ENCODE data around the gene SMIM44. TPM values are rescaled to one million over a fixed set of nuclear protein-coding genes. Genes with fewer than 3 reads are reported as not detected.

SMIM44 gene
- total RNA-seq, 2 experiments from 2014 or later = not detected

GRCh38 chr19:3501780-3502179, 18.5 kb upstream of the SMIM44 start:
- H3K4me1 Mint-ChIP-seq = peaks cover 34% of the 10 kb centered on the region
- DNase-seq = no peak
- peaks cover 4% of the 10 kb centered on the region for H3K27me3 Mint-ChIP-seq
- no peak overlapping the region for H3K27ac Mint-ChIP-seq
- CTCF ChIA-PET = interaction anchor here (0.7 to 3.3 kb wide), 4 partner anchors 11 to 217 kb away, joined by 3 to 28 read pairs (median 4); no protein-coding TSS in a partner anchor
- no peak for ATAC-seq
- H3K36me3 Mint-ChIP-seq = peaks cover 6% of the 10 kb centered on the region
- no peak overlapping the region for H3K4me3 Mint-ChIP-seq
- no peaks in the 10 kb centered on the region for H3K9me3 Mint-ChIP-seq (ENCODE audit: low read depth)

GRCh38 chr19:3500429-3501101, 17.3 kb upstream of the SMIM44 start, which contains the start of gene DOHH:
TSS of gene DOHH (minus strand) at chr19:3500674. CDS start at chr19:3496814, 3,860 bp downstream.
- H3K4me1 Mint-ChIP-seq = peaks cover 29% of the 10 kb centered on the region
- peaks cover 14% of the 10 kb centered on the region for H3K36me3 Mint-ChIP-seq
- H3K27me3 Mint-ChIP-seq = peaks cover 4% of the 10 kb centered on the region
- peak; percentile 98 for DNase-seq
- H3K9me3 Mint-ChIP-seq (ENCODE audit: low read depth) = no peaks in the 10 kb centered on the region
- peak within 1 kb of the TSS; percentile 96 for H3K27ac Mint-ChIP-seq
- H3K4me3 Mint-ChIP-seq = peak within 1 kb of the TSS; percentile 89
- peak; percentile 86 for ATAC-seq
- CTCF ChIA-PET = interaction anchor here (0.5 to 3.3 kb wide), 10 partner anchors 9 to 549 kb away, joined by 3 to 28 read pairs (median 4); no protein-coding TSS in a partner anchor

- peak overlapping the region; percentile 89 for H3K4me3 Mint-ChIP-seq
- H3K27me3 Mint-ChIP-seq = peaks cover 4% of the 10 kb centered on the region
- DNase-seq = no peak
- H3K9me3 Mint-ChIP-seq (ENCODE audit: low read depth) = no peaks in the 10 kb centered on the region
- peaks cover 18% of the 10 kb centered on the region for H3K36me3 Mint-ChIP-seq
- H3K4me1 Mint-ChIP-seq = peaks cover 27% of the 10 kb centered on the region
- ATAC-seq = peak; percentile 10
- H3K27ac Mint-ChIP-seq = peak overlapping the region; percentile 96
- CTCF ChIA-PET = interaction anchor here (0.5 to 3.3 kb wide), 7 partner anchors 14 to 549 kb away, joined by 3 to 28 read pairs (median 3); no protein-coding TSS in a partner anchor
Measured at GRCh38 chr19:3499738-3500428, 16.6 kb upstream of the SMIM44 start.

GRCh38 chr19:3497757-3498520, 14.7 kb upstream of the SMIM44 start:
- H3K9me3 Mint-ChIP-seq (ENCODE audit: low read depth) = no peaks in the 10 kb centered on the region
- no peak overlapping the region for H3K4me3 Mint-ChIP-seq
- peaks cover 4% of the 10 kb centered on the region for H3K27me3 Mint-ChIP-seq
- CTCF ChIA-PET = interaction anchor here (1.6 kb wide), 1 partner anchor 12 kb away, joined by 9 read pairs; no protein-coding TSS in a partner anchor
- no peak overlapping the region for H3K27ac Mint-ChIP-seq
- DNase-seq = no peak
- H3K4me1 Mint-ChIP-seq = peaks cover 21% of the 10 kb centered on the region
- H3K36me3 Mint-ChIP-seq = peaks cover 18% of the 10 kb centered on the region
- no peak for ATAC-seq

- CTCF ChIA-PET = interaction anchor here (1.6 kb wide), 1 partner anchor 11 kb away, joined by 9 read pairs; no protein-coding TSS in a partner anchor
- H3K9me3 Mint-ChIP-seq (ENCODE audit: low read depth) = no peaks in the 10 kb centered on the region
- ATAC-seq (no peak), DNase-seq (no peak)
- H3K4me3 Mint-ChIP-seq = no peak overlapping the region
- peaks cover 18% of the 10 kb centered on the region for H3K36me3 Mint-ChIP-seq
- no peak overlapping the region for H3K27ac Mint-ChIP-seq
- peaks cover 4% of the 10 kb centered on the region for H3K27me3 Mint-ChIP-seq
- peaks cover 21% of the 10 kb centered on the region for H3K4me1 Mint-ChIP-seq
Measured at GRCh38 chr19:3496392-3497273, 13.4 kb upstream of the SMIM44 start.

- Mint-ChIP-seq H3K27me3 (no peaks in the 10 kb centered on the region), H3K27ac (no peak overlapping the region), H3K36me3 (peaks cover 14% of the 10 kb centered on the region), H3K4me3 (no peak overlapping the region), H3K4me1 (peaks cover 11% of the 10 kb centered on the region), H3K9me3 (ENCODE audit: low read depth) (no peaks in the 10 kb centered on the region)
- ATAC-seq (no peak), DNase-seq (no peak)
- CTCF ChIA-PET = interaction anchor here (0.9 to 2.2 kb wide), 3 partner anchors 8 to 65 kb away, joined by 3 to 12 read pairs (median 4); no protein-coding TSS in a partner anchor
Measured at GRCh38 chr19:3494559-3494958, 11.3 kb upstream of the SMIM44 start.

GRCh38 chr19:3494051-3494450, 10.8 kb upstream of the SMIM44 start:
- DNase-seq (no peak), ATAC-seq (no peak)
- Mint-ChIP-seq H3K27ac (no peak overlapping the region), H3K4me3 (no peak overlapping the region), H3K27me3 (no peaks in the 10 kb centered on the region), H3K4me1 (peaks cover 8% of the 10 kb centered on the region), H3K9me3 (ENCODE audit: low read depth) (no peaks in the 10 kb centered on the region), H3K36me3 (peaks cover 12% of the 10 kb centered on the region)
- CTCF ChIA-PET = interaction anchor here (2.2 kb wide), 1 partner anchor 9 kb away, joined by 12 read pairs; no protein-coding TSS in a partner anchor

- no peak overlapping the region for H3K4me3 Mint-ChIP-seq
- H3K27ac Mint-ChIP-seq = no peak overlapping the region
- no peak for DNase-seq
- CTCF ChIA-PET = interaction anchor here (2.2 kb wide), 1 partner anchor 9 kb away, joined by 12 read pairs; no protein-coding TSS in a partner anchor
- no peaks in the 10 kb centered on the region for H3K27me3 Mint-ChIP-seq
- H3K36me3 Mint-ChIP-seq = peaks cover 12% of the 10 kb centered on the region
- no peaks in the 10 kb centered on the region for H3K9me3 Mint-ChIP-seq (ENCODE audit: low read depth)
- peaks cover 5% of the 10 kb centered on the region for H3K4me1 Mint-ChIP-seq
- no peak for ATAC-seq
Measured at GRCh38 chr19:3493651-3494050, 10.4 kb upstream of the SMIM44 start.

GRCh38 chr19:3492919-3493318, 9.7 kb upstream of the SMIM44 start:
- no peak for ATAC-seq
- Mint-ChIP-seq H3K36me3 (peaks cover 12% of the 10 kb centered on the region), H3K27me3 (no peaks in the 10 kb centered on the region), H3K4me1 (peaks cover 2% of the 10 kb centered on the region), H3K4me3 (no peak overlapping the region), H3K27ac (no peak overlapping the region), H3K9me3 (ENCODE audit: low read depth) (no peaks in the 10 kb centered on the region)
- CTCF ChIA-PET = interaction anchor here (1.1 kb wide), 1 partner anchor 20 kb away, joined by 3 read pairs; no protein-coding TSS in a partner anchor
- DNase-seq = no peak

GRCh38 chr19:3492131-3492839, 9.0 kb upstream of the SMIM44 start:
- Mint-ChIP-seq H3K9me3 (ENCODE audit: low read depth) (no peaks in the 10 kb centered on the region), H3K4me3 (no peak overlapping the region), H3K27me3 (no peaks in the 10 kb centered on the region), H3K4me1 (no peaks in the 10 kb centered on the region), H3K27ac (no peak overlapping the region), H3K36me3 (peaks cover 12% of the 10 kb centered on the region)
- CTCF ChIA-PET = interaction anchor here (1.1 kb wide), 1 partner anchor 20 kb away, joined by 3 read pairs; no protein-coding TSS in a partner anchor
- DNase-seq (no peak), ATAC-seq (no peak)

GRCh38 chr19:3491396-3492119, 8.3 kb upstream of the SMIM44 start:
- CTCF ChIA-PET = interaction anchor here (1.3 kb wide), 1 partner anchor 10 kb away, joined by 4 read pairs; no protein-coding TSS in a partner anchor

More at GRCh38 chr19:3491396-3492119, 8.3 kb upstream of the SMIM44 start:
- ATAC-seq (no peak), DNase-seq (no peak)
- Mint-ChIP-seq H3K4me3 (no peak overlapping the region), H3K9me3 (ENCODE audit: low read depth) (no peaks in the 10 kb centered on the region), H3K4me1 (no peaks in the 10 kb centered on the region), H3K36me3 (peaks cover 12% of the 10 kb centered on the region), H3K27ac (no peak overlapping the region), H3K27me3 (no peaks in the 10 kb centered on the region)
